H1 (cell line): Measurements from ENCODE around the gene ANGPTL4. TPM values are rescaled to one million over a fixed set of nuclear protein-coding genes. Genes with fewer than 3 reads are reported as not detected.

ENCODE experiments used
- CTCF ChIP-seq, 3 experiments: IDR thresholded peaks; 1 replicate in 2 of 3; 2 replicates in 1 of 3; pipeline versions ENCODE4 v1.5.1 to v1.6.1; 2011; ENCODE audit warnings: low read length in 3 of 3, mild to moderate bottlenecking in 3 of 3, inconsistent platforms in 2 of 3, low read depth in 1 of 3, moderate library complexity in 1 of 3; ENCODE audit not compliant: insufficient read depth in 1 of 3; ENCODE audit errors: control extremely low read depth in 1 of 3
- RAD21 ChIP-seq, 2 experiments: IDR thresholded peaks in 1 of 2; conservative IDR thresholded peaks in 1 of 2; 2 replicates each; pipeline ENCODE4 v1.6.1; 2011; ENCODE audit warnings: low read depth in 2 of 2, low read length in 2 of 2, improper control_type of control experiment in 1 of 2, inconsistent platforms in 1 of 2, mild to moderate bottlenecking in 1 of 2, moderate library complexity in 1 of 2
- polyA plus RNA-seq, 7 experiments: library from polyadenylated mRNA; depleted of rRNA in 3 of 7; stranded (reverse) in 5 of 7; unstranded in 2 of 7; fragments of >200 nt in 5 of 7; fragments of 200-250 nt in 2 of 7; gene quantifications; 1 replicate in 5 of 7; 2 replicates in 1 of 7; 4 replicates in 1 of 7; pipeline versions ENCODE4 v1.2.1 to v1.2.3, GENCODE V29; 2011 to 2013; ENCODE audit warnings: missing spikeins in 2 of 7, mixed read lengths in 2 of 7
- total RNA-seq: library from RNA; stranded (reverse); fragmentation: NEBNext Ultra II Directional; extraction: Animal tissue kit (Norgen Biotek cat#: 25700); gene quantifications from 2 replicates; pipeline ENCODE4 v1.2.1, GENCODE V29; 2021

The ANGPTL4 gene
- total and polyA plus RNA-seq, 2 of the 8 experiments (the other 6 are each of a cell fraction or from before 2014, with no cell fraction given): 2.3 to 6.5 TPM

- peak; percentile 40 to 50 (median 45) for TF ChIP-seq CTCF (IDR thresholded peaks at IDR 0.05; ENCODE audit: control extremely low read depth in 1 of 3, insufficient read depth in 1 of 3, low read depth in 1 of 3, low read length in 3 of 3)
- peak; percentile 47 to 60 for TF ChIP-seq RAD21 (IDR thresholded peaks at IDR 0.05 in 1 of 2, conservative IDR thresholded peaks at IDR 0.05 in 1 of 2; ENCODE audit: low read depth in 2 of 2, low read length in 2 of 2)
- TF ChIP-seq, all 59 proteins: peak for 6
Observed at GRCh38 chr19:8324186-8325050, 39.5 kb upstream of the ANGPTL4 start (continued).
